NCI-H524 (cell line): ENCODE results near the gene TMEM129.

Experiments
- DNase-seq, 2 experiments: peaks; one replicate each; lab custom pipeline; 2025; lab: John Stamatoyannopoulos, UW

The TMEM129 gene

GRCh38 chr4:1721003-1721665, at the start of gene TMEM129, which contains the start of gene TACC3:
Gene TMEM129, minus strand, starts transcription at chr4:1721323. Its CDS starts 486 bp downstream, at chr4:1720837.
Gene TACC3, plus strand, starts transcription at chr4:1721521. Its CDS starts 1,901 bp downstream, at chr4:1723422.
- DNase-seq = peak; percentile 95 to 98

GRCh38 chr4:1770791-1771231, 49.7 kb upstream of the TMEM129 start:
- no peak for DNase-seq

GRCh38 chr4:1770245-1770644, 49.1 kb upstream of the TMEM129 start:
- peak in 1 of 2 experiments; percentile 29 for DNase-seq

- no peak for DNase-seq
These were observed 48.6 kb upstream of the TMEM129 start for GRCh38 chr4:1769692-1770091.

GRCh38 chr4:1768367-1769034, 47.4 kb upstream of the TMEM129 start:
- DNase-seq = no peak

GRCh38 chr4:1767770-1768366, 46.7 kb upstream of the TMEM129 start:
- peak in 1 of 2 experiments; percentile 29 for DNase-seq

- peak in 1 of 2 experiments; percentile 33 for DNase-seq
These were observed 46.1 kb upstream of the TMEM129 start for GRCh38 chr4:1767061-1767769.

- DNase-seq = peak in 1 of 2 experiments; percentile 24
These were observed 45.3 kb upstream of the TMEM129 start for GRCh38 chr4:1766106-1767060.

- no peak for DNase-seq
These were observed 44.4 kb upstream of the TMEM129 start for GRCh38 chr4:1765409-1766072.

- DNase-seq = no peak
These were observed 43.5 kb upstream of the TMEM129 start for GRCh38 chr4:1764670-1765069.

GRCh38 chr4:1763550-1764080, 42.5 kb upstream of the TMEM129 start:
- DNase-seq = no peak

GRCh38 chr4:1763070-1763549, 42.0 kb upstream of the TMEM129 start:
- no peak for DNase-seq

GRCh38 chr4:1762264-1763010, 41.3 kb upstream of the TMEM129 start:
- DNase-seq = no peak

- DNase-seq = no peak
These were observed 40.1 kb upstream of the TMEM129 start for GRCh38 chr4:1761130-1761689.

GRCh38 chr4:1760521-1761071, 39.5 kb upstream of the TMEM129 start:
- DNase-seq = no peak

- DNase-seq = peak in 1 of 2 experiments; percentile 28
These were observed 38.7 kb upstream of the TMEM129 start for GRCh38 chr4:1759818-1760223.

- DNase-seq = no peak
These were observed 38.2 kb upstream of the TMEM129 start for GRCh38 chr4:1759170-1759817.
